NCI-H526 (cell line): ENCODE data around the gene RPL23.
A peak's percentile ranks its signal among the peaks of the same experiment; 100 is the strongest.

Experiments used
- DNase-seq, 2 experiments: peaks; one replicate each; lab custom pipeline; 2025; lab: John Stamatoyannopoulos, UW

The RPL23 gene

DNA sequence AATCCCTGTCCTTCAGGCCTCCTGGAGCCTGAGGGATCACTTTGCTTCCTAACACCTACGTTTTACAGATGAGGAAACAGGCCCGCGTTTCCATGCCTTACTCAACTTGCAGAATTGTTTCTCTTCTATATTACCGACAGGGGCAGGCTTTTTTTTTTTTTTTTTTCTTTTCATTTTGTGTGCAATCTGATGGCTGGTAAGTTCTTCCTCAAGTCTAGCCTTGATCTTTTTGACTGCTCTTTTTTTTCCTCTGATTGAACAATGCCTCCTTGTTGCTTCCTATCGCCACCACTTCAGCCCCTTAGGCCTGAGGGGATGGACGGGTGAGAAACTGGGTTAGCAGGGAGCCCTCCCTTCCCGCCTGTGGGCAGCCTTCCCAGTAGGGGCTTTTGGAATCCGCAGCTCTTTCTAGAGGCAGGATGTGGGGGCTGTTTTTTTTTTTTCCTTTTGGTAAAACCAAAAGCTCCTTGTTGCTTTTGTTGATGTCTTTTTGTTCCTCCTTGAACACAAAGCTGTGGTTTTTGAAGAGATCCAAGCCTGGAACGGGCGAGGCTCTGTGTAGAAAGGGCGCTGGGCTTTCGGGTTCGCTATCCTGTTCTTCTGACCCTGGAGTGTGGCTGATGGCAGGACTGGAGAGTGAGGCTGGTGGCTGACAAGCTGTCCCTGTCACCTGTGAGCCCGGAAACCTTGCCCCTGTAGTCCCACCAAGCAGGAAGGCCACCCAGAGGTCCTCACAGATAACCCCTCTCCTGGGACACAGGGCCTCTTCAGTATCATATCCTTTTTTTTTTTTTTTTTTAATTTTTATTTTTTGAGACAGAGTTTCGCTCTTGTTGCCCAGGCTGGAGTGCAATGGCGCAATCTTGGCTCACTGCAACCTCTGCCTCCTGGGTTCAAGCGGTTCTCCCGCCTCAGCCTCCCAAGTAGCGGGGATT lies 30.3 kb upstream of the RPL23 start:
- no peak for DNase-seq

DNA sequence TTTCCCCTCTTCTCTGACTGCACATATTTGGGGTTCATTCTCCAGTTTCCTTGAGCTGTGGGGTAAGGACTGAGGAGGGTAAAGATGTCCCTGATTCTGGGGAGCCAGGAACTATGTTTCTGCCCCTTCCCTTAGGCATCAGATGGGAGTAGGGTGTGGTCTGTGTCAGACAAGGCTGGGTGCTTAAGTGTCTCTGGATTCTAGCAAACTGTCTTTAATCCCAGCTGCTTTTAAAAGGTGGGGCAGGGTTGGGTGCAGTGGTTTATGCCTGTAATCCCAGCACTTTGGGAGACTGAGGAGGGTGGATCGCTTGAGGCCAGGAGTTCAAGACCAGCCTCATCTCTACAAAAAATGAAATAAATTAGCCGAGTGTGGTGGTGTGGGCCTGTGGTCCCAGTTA lies 29.3 kb upstream of the RPL23 start:
- DNase-seq = no peak

DNA sequence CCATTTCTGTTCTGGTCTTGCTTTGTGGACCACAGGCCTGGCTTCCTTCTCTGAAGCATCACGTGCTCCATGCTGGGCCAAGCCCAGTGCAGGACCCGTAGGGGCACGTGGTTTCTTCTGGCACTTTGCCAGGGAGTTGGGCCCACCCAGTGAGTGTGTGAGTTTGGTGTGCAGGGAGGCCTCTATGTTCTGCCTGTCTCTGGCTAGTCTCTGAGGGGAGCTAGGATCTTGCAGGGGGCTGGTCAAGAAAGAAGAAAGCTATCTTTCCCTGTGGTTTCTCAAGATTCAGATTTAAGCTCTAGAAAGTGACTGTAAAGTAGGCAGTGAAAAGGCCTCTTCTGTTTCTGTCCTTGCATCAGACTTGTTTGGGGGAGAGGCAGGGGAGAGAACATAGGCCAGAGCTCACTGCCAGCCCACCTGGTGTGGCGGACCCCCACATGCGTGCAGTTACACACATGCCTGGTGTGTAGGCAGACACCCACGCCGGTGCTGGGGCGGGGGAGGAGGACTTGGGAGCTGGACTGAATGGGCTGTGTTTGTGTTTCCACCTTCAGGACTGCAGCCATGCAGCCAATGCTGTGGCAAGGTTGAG lies 28.2 kb upstream of the RPL23 start:
- DNase-seq = no peak

DNA sequence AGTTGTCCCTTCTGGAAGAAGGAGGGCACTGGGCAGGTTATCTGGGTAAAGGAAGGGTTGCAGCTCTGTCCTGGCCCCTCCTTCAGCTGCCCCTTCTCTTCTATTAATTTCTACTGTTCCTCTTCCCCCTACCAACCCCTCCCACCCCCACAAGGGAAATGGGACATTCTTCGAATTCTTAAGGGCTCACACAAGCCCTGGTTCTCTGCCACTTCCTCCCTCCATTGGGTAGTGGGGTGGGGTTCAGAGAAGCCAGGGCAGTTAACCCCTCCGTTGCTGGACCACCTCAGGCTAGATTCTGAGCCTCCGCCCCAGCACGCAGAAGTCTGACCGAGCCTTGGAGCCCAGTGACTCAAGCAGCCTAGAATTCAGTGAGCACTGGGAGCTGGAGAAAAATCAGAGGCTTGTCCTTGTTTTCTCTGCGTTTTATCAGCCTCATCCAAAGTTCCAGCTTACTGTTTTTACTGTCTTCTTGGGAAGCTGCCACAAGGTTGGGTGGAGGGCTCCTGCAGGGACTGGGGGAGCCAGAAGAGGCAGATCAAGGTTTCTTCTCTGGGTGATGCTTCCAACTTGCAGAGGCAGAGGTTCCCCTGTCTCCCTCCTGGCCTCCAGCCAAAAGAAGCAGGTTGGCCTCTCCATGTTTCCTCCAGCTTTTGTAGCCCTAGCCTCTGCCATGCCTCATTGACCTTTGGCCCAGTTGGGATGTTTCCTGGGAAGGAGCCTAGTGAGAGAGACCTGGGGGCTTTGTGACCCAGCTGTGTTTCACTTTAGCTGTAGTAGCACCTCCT lies 26.6 kb upstream of the RPL23 start:
- DNase-seq = no peak

DNA sequence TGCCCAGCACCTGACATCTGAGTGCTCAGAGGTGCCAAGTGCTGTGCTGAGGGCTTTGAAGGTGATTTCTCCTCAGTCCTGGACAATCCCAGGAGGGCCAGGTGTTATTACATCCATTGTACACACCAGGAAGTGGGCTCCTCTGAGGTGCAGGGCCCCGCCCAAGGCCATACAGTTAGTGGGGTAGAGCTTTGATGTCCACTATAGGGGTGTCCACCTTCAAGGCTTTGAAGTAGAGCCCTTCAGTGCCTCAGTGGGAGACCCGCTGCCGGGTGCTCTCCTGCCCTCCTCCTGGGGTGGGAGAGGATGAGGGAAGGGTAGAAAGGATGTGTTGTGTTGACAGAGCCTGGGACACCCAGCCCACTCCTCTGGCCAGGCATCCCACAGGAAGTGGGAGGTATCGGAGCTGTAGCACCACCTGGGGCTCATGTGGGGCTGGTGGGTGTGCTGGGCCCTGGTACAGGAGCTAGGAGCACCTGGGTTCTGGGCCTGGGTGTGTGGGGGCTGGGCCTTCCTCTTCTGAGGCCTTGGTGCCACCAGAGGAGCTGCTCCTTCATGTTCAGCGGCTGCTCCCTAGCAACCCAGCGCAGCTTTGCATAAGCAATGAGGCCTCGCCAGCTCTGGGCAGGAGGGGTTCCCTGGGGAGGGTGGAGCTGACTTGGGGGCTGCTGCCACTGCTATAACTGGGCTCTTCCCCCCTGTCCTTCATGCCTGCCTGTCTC lies 23.8 kb upstream of the RPL23 start:
- peak; percentile 83 to 95 for DNase-seq

DNA sequence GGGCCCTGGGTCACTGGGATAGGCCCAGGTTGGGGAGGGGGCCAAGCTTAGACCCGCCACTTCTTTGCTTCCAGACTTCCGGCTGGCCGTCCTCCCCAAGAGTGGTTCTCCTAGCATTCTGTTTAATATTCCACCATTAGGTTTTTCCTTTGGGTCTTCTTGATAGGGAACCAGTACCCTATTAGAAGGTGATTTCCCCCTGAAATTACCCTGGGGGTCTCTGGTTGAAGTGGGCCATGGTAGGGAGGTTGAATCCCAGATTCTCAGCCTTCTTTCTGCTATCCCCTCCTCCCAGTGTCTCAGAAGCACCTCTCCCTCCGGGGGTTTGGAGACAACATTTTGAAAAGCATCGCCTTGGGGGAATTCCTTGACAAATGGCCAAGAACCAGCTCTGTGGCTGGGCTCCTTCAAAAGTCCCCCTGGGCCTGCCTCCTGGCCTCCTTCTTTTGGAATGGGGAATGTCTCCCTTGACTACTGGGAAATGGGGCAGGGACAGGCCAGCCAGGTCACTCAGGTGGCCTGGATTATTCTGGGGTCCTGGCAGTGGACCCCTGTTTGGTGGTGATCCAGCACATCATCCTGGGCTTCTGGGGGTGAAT lies 22.1 kb upstream of the RPL23 start:
- no peak for DNase-seq

DNA sequence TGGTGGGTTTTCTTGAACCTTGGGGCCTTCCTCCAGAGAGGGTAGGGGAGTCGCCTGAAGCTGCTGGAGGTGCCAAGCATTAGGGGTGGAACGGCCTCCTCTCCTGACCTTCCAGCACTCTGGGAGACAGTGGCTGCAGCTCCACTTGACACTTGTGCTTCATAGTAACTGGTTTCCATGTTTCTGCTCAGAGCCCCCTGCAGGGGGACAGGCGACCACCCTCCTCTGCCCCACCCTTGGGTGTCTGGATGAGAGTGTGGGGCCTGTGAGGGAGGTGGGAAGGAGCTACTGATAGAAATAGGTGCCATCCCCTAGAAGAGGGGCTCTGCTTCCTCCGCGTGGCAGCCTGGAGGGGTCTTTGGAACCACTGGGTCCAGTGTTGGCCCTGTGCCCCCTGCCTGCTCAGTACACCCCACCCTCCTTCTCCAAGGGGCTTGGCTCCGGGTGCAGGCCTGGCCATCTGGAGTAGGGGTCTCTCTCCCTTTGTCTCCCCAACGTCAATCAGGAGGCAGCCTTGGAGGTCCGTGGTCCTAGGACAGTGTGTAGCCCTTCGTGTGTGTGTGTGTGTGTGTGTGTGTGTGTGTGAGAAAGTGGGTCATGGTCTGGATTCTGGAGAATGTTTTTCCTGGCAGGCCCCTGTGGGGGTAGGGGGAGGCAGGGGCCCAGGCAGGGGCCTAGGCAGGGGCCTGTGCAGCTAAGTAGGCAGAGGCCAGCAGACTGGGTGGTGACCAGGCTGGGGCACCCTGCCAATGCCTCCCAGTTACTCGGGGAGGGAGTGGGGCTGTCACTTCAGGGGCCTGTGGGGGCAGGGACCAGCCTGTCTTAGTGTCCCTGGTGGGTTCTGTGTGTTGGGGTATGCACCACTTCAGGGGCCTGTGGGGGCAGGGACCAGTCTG lies 21.2 kb upstream of the RPL23 start:
- DNase-seq = no peak

DNA sequence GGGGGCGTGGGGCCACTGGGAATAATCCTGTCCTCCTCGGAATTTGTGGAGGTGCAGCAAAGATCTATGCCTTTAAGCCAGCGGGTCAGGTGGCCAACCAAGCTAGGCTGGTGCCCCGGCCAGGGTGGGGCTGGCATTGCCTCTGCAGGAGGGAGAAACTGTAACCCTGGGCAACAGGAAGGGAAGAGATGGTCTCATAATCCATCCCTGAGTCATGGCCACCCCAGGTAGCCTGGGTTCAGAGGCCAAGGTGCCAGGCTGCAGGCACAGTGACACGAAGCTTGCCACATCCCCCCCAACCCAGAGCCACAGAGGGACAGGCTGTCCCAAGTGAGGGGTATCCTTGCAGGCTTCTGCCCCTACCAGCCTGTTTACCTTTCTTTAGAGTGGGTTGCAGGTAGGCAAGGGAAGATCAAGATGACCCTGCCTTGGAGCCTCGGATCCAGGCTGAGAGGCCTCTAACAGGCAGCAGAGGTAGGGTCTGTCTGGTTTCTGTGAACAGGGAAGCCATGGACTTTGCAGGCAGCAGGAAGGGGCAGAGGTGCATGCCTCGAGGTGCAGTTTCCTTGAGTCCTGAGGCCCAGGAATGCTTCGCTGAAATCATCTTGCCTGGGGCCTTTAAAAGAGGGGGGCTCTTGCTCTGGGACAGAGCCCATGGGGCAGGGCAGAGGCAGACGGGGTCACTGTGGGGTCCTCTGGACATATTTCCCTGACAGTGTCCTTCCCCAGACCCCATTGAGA lies 20.3 kb upstream of the RPL23 start:
- peak in 1 of 2 experiments; percentile 21 for DNase-seq

DNA sequence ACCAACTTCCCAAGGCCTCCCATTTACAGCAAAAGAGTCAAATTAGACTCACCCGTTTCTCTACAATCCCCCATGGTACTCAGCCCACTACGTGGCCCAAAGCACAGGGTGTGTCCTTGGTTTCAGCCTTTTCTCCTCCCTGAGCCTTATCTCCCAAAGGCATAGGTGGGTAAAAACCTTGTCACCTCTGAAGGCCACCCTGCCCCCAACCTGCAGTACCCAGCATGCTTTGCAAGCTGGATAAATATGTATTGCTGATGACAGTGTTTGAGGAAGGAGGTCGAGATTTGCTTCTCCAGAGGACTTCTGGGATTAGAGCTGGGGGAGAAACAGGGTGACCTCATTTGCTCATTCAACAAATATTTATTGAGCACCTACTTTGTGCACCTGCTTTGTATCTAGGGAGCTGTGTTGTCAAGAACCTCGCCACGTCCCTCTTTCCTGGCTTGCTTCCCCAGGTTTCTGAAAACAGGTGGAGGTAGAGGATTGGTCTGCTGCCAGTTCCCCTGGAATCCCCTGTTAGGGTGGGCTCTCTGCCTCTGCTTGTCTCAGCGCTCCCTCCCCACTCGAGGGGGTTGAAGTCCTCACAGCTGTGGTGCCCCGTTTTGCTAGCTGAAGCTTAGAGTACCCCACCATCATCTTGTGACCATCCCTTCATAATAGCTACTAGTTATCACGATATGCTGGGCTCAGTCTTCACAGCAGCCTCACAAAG lies 19.3 kb upstream of the RPL23 start:
- DNase-seq = no peak

DNA sequence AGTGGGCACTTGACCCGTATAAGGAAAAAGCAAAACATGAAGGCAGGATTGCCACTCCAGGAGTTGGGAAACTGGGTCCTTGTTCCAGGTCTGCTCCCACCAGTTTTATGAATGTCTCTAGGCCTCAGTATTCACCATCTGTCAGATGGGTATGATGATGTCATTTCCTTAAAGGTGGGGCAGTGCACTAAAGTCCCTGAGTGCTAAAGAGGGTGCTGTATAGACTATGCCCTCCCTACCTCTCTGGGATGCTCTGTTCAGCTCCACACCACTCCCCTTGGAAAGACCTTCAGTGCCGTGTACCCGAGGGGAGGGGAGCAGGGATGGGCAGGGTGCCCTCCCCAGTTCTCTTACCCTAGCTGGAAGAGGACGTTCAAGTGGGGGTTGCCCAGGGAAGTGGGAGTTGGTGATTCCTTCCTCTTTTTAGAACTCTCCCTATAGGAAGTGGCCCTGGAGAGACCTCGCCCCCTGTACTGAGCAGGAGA lies 18.5 kb upstream of the RPL23 start:
- no peak for DNase-seq

DNA sequence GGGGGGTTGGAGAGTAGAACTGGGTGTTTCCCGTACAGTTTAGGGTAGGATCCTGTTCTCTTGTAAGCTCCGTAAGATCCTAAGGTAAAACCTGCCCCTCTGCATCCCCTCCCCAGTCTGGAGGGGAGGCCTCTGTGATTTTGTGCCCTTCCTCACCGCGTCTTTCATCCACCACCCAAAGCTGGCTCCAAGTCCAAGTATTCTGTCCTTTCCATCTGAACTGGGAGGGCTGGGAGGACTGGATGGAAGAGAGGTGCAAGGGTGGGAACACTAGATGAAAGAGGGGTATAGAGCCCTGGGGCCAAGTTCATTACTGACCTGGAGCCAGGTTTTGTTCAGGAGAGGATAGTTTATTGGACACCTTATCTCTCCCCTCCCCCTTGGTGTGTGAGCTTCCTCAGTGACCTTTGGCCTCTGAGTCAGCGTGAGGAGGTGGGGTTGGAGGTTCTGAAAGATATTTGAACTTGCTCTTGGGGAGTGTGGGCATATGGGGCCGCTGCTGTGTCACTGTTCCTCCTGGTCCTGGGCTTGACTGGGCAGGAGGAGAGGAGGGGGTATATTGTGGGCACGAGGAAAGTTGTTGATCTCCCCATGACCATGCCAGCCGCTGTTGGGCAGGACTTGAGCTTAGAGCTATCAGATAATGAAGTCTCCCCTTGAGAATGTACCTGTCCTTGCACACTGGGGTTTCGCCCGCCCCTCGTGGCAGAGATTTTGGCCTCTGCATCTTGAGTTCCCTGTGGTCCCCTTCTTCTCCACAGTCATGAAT lies 17.9 kb upstream of the RPL23 start:
- peak; percentile 36 to 56 for DNase-seq

DNA sequence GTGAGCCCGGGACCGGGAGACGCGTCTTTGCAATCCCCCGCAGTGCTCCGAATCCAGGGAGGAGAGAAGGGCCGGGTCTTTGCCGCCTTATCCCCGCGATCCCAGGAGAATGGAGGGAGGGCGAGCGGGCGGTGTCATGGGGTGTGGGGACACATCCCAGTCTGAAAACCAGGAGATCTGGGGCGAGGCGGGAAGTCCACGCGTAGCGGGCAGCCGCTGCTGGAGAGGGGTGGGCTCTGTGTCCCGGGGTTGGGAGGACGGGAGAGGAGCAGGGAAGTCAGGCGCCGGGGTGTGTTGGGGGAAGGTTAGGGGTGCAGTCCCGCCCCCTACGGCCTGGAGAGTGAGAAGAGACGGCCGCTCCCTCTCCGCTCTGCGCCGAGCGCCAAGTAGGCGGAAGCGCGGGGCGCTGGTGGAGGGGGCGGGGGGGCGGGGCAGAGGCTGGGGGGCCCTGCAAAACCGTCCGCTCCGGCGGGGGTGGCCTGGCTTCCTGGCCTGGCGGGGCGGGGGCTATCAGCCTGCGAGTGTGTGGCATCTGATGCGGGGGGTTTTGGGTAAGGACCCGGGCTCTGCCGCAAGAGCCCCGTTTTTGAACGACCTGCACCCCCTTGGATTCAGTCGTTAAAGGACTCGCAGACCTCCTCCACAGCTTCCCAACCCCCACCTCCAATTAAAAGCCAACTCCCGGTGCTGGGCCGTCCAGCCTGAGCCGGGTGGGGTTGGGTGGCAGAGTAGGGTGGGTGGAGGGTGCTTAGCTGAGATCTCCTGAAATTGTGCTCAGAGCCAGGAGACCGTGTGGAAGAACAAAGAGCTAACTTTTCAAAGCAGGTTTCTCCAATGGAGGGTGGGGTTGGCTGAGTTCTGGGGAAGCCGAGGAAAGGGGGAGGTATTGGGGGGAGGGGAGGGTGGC lies 17.0 kb upstream of the RPL23 start:
- peak; percentile 44 to 77 for DNase-seq

DNA sequence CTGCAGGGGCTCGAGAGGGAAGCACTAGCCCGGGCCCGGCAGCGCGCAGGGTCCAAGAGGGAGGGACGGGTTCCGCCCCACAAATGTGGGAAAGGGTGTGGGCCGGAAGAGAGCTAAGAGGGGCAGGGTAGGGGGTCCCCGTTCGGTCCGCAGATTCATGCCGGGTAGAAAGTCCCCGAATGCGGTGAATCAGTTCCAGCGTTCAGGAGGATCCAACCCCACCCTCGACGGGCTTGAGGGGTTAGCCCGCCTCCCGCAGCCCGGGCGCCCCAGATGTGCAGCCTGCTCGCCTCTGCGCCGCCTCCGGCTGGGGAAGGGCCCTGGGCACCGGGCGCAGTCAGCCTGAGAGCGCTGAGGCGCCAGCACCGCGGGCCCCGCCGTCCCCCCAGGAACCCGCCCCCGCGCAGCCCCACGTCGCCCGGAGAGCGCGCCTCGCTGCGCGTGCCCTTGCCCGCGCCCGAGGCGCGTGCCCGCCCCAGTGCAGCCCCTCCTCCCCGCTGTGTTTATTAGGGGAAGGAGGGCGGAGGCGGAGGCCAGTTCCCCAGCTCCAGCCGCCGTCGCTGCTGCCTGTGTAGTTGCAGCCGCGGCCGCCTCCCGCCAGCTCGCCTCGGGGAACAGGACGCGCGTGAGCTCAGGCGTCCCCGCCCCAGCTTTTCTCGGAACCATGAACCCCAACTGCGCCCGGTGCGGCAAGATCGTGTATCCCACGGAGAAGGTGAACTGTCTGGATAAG lies 16.2 kb upstream of the RPL23 start, which contains the start of gene LASP1:
Gene LASP1, plus strand, starts transcription at position 533 of the 733 bp plus-strand sequence. Its CDS starts 132 bp downstream, at position 665.
- DNase-seq = peak; percentile 64 to 93

DNA sequence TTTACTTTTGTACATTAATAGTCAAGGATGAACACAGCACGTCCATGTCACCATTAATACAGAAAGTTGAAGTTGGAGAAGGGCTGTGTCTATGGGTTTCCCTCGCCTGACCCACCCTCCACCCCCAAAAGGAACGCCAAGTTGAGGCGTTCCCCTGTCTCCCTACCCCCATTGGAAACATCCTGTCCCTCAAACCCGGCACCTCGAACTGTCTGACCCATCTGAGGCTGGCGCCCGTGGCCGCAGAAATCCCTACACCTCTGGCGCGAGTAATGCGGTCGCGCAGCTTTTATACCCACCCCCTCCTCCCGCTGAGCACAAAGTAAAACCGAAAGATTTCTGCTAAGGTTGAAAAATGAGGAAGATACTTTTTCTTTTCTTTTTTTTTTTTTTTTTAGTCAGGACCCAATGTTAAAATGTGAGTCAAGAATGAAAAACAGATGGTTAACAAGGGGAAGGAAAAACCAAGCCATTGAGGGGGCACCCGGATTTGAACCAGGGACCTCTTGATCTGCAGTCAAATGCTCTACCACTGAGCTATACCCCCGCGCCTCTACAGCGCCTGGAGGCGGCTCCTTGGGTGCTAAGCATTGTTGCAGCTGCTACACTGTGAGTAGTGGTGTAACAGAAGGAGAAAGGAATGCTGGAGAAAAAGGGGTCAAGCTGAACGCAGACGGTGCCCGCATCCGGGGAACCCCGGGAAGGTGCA lies 15.4 kb upstream of the RPL23 start:
- peak; percentile 75 to 88 for DNase-seq

DNA sequence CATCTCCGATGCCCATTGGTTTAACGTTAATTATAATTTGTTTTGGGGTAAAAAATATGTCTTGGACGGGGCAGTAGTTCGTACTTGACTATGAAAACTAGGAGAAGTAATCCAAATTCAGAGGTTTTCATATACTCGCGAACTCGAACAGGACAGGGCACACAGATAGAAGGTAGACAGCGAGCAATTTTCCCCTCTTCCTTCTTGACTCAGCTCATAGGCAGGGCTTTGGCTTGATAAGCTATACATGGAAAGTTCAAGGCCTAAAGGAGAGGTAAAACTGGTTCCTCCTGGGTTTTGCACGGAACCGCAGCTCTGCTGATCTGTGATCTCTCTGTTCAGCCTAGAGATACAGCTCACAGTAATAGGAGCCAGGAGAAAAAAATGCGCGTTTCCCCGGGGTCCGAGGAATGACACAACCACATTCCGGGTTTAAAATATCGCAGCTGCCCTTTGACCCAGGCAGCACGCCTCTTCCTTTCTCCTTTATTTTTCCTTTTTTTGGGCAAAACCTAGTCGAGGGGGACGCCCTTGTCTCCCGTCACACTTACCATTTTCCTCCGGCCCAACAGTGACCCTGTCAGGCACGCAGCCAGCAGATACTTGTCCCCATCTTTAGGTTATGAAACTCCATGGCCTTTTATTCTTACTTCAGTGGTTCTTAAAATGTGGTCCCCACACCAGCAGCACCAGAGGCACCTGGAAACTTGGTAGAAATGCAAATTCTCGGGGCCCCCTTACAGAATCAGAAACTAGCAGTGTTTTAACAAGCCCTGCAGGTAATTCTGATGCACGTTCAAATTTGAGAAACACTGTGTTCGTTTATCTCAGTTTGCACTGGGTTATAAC lies 14.7 kb upstream of the RPL23 start:
- DNase-seq = peak; percentile 68 to 70
